ENCODE data around the gene HYAL3. TPM values are rescaled to one million over a fixed set of nuclear protein-coding genes. Genes with fewer than 3 reads are reported as not detected.

HYAL3 gene
- total and polyA plus RNA-seq, 2 of the 13 experiments (the other 11 are each of a cell fraction or from before 2014, with no cell fraction given) = 5.5 to 10.4 TPM

GRCh38 chr3:50298836-50299637, at the start of gene HYAL3, which contains the start of gene NAA80 (continued):
- TF ChIP-seq BATF2 (CRISPR knock-in tag; IDR thresholded peaks at IDR 0.05) (0 out of 2 replicates have a peak, but pooled peaks have one; percentile 72), SATB2 (CRISPR knock-in tag; IDR thresholded peaks at IDR 0.05) (0 out of 2 replicates have a peak, but pooled peaks have one; percentile 64), DR1 (CRISPR knock-in tag; IDR thresholded peaks at IDR 0.05) (no peak), ZNF337 (CRISPR knock-in tag; IDR thresholded peaks at IDR 0.05; ENCODE audit: borderline replicate concordance, low read depth) (no peak), ZNF567 (CRISPR knock-in tag; IDR thresholded peaks at IDR 0.05; ENCODE audit: borderline replicate concordance) (no peak), SALL1 (CRISPR knock-in tag; IDR thresholded peaks at IDR 0.05) (peak; percentile 66), PRMT3 (CRISPR knock-in tag; IDR thresholded peaks at IDR 0.05; ENCODE audit: borderline replicate concordance, low read depth) (0 out of 2 replicates have a peak, but pooled peaks have one; percentile 80), ZNF3 (CRISPR knock-in tag; IDR thresholded peaks at IDR 0.05) (no peak), ZNF530 (CRISPR knock-in tag; IDR thresholded peaks at IDR 0.05; ENCODE audit: low read depth) (no peak), DZIP1 (CRISPR knock-in tag; IDR thresholded peaks at IDR 0.05) (0 out of 2 replicates have a peak, but pooled peaks have one; percentile 47), ZNF326 (CRISPR knock-in tag; IDR thresholded peaks at IDR 0.05; ENCODE audit: borderline replicate concordance) (peak; percentile 39; the same call in 1 of the 2 replicates), ATF2 (CRISPR knock-in tag; IDR thresholded peaks at IDR 0.05) (no peak), HBP1 (CRISPR knock-in tag; IDR thresholded peaks at IDR 0.05; ENCODE audit: low read depth) (peak; percentile 69), AKNA (CRISPR knock-in tag; IDR thresholded peaks at IDR 0.05; ENCODE audit: borderline replicate concordance) (no peak), ATRX (CRISPR knock-in tag; IDR thresholded peaks at IDR 0.05; ENCODE audit: borderline replicate concordance) (no peak), ZNF616 (CRISPR knock-in tag; IDR thresholded peaks at IDR 0.05; ENCODE audit: low read depth) (peak; percentile 78; the same call in 1 of the 2 replicates), DMAP1 (CRISPR knock-in tag; IDR thresholded peaks at IDR 0.05) (peak; percentile 79; the same call in 1 of the 2 replicates)
